Erythroblast (primary cell): ENCODE measurements around the gene PIGA.

Experiments
- GATA1 ChIP-seq: IDR thresholded peaks from 2 replicates; pipeline ENCODE4 v1.6.1; 2011; ENCODE audit warnings: low read depth, mild to moderate bottlenecking, control low read depth, low read length, moderate library complexity
- POLR2A ChIP-seq: IDR thresholded peaks from 2 replicates; pipeline ENCODE4 v1.6.1; 2011; ENCODE audit warnings: mild to moderate bottlenecking, low read length

DNA sequence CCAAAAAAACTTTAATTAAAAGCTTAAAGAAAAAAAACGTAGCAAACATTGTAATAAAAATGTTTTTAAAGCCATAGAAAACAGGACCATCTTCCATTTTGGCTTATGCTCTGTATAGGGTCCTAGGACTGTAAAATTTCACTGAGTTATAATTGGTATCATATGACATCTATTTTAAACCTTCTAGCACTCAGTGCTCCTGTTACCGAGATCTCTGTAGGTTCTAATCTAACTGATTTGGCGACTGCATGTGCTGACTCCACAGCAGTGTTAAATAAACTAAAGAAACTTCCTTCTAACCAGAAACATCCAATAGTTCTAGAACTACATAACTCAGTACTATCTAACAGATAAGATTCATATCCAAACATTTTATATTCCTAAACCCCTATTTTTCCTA lies 19.8 kb downstream of the PIGA start, which contains the start of gene ASB11:
- TF ChIP-seq POLR2A (no peak), GATA1 (no peak)
